Tibial nerve (tissue), 4 donors: ENCODE results near the gene TGDS.

ENCODE experiments used
- CTCF ChIP-seq, 5 experiments: fragments of 200-600 bp in 3 of 5; fragments of 450-650 bp in 2 of 5; sonication (generic) in 3 of 5; IDR thresholded peaks; one replicate each; pipeline ENCODE4 v1.5.1; 2016 to 2019; ENCODE audit warnings: antibody characterized with exemption in 5 of 5, mild to moderate bottlenecking in 3 of 5, moderate library complexity in 2 of 5
- EP300 ChIP-seq, 2 donors: sonication (generic); formaldehyde crosslinking; IDR thresholded peaks; one replicate each; pipeline ENCODE4 v1.6.1; 2017; ENCODE audit warnings: antibody characterized with exemption in 2 of 2, mild to moderate bottlenecking in 1 of 2
- POLR2A ChIP-seq, 2 donors: fragments of 450-650 bp; IDR thresholded peaks; one replicate each; pipeline ENCODE4 v1.6.1; 2017; ENCODE audit warnings: antibody characterized with exemption in 2 of 2, mild to moderate bottlenecking in 2 of 2, moderate library complexity in 2 of 2

- TF ChIP-seq CTCF (IDR thresholded peaks at IDR 0.05) (no peak), POLR2A (IDR thresholded peaks at IDR 0.05) (no peak), EP300 (IDR thresholded peaks at IDR 0.05) (no peak)
Observed at GRCh38 chr13:94524407-94524806, 71.5 kb downstream of the TGDS start.
